ENCODE measurements around the gene FGD5.

FGD5 gene

DNA sequence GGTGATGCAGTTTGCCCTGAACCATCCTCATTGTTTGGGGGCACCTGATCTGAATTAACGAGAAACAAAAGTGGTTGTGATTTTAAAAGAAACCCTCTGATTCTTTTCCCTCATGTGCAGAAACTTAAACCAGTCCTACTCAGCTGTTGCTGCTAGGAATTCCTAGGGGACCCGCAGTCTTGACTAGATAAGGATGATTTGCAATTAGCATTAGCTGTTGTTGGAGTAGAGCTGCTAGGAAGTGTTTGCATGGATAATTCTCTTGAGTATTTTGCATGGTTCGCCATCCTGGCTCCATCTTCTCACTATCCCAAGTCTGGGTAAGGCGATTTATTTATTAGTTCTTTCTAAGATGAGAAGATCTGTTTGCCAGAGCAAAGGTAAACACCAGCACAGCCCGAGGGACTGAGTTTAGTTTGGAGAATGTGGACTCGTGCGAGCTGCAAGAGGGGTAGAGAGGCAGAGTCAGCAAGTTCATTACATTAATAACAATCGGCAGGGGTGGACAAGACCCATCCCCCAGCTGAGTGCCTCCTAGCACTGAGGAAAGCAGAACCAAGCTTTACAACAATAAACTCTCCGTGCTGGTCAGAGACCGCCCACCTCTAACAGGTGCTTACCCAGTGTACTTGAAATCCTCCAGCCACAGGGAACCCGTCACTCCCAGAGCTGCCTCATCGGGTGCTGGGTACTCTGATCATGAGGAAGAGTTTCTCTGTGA lies 4.1 kb downstream of the FGD5 start:
- no peak for DNase-seq
- intact Hi-C loops (cut with DNase I) = no loop called here

DNA sequence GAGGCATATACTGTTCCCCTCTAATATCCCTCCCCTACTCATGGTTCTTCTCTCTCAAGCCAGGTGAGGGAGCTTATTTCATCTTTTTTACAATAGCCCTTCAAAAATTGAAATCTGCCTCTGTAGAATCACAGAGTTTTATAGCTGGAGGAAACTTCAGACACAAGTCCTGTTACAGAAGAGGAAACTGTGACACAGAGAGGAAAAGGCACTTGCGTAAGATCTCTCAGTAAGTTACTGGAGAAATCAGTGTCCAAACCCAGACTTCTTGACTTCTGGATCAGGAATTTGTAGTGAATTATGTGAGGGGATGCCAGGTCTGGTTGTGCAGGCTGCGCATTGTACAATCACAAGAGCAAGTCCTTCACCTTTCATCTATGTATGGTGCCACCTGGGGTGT lies 4.6 kb downstream of the FGD5 start:
- no peak for DNase-seq
- intact Hi-C loops (cut with DNase I) = no loop called here

DNA sequence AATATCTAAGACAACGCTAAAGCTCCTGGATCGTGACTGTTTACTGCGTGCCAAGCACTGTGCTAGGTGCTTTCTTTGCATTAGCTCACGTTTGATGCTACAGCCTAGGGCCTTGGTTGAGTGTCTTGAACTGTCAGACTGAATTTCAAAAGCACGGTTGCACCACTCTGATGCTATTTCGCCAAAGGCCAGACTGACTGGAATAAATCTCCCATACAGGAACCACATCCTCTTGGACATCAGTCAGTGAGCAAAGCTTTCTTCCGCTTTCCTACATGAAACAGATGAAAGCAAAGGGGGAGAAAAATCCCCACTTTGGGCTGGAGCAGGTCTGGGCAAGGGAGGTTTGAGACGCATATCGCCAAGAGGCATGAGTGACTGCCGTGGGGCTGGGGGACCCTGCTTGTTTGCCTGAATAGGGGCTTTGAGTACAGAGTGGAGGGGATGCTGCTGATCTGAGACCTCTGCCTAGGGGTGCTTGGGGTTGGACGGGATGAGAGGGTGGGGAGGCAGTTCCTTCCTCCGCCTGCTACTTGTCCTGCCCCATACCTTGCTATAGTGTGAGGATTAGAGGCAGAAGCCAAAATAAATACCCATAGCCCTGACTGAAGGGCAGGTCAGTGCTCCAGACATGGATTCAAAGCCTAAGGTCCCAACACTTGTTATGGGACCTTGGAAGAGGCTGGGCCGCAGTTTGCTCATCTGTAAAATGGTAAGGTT lies 5.3 kb downstream of the FGD5 start:
- no peak for DNase-seq
- intact Hi-C loops (cut with DNase I) = no loop called here

DNA sequence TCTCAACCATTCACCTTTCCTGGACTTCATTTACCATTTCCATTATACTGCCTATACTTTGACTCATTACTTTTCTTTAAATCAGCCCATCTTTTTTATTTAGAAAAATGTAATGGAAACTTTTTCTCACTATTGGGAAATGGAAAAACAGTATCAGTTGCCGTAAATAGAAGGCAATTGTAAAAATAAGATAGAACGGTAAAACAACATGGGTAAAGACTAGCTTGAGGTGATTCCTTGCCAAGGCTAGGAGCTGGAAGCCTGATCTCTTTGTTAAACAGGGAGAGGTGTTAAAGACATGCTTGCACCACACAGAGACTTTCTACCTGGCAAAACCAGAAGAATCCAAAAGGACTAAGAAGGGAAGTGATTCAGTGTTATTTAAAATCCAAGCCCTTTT lies 5.9 kb downstream of the FGD5 start:
- no peak for DNase-seq
- intact Hi-C loops (cut with DNase I) = no loop called here

DNA sequence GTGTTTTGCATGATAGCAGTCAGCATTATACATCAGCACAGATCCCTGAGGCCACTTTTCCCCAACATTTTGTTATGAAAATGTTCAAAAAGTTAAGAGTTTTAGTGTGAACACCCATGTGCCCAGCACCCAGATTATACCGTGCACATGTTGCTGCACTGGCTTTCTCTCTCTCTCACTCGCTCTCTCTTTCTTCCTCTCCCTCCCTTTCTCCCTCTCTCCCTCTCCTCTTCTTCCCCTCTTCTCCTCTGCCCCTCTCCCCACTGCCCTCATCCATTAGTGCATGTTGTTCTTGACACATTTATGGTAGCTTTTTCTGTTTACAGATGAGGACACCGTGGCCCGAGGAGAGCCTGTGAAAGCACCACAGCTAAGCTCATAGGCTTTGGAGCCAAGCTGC lies 7.3 kb downstream of the FGD5 start:
- DNase-seq = no peak
- intact Hi-C loops (cut with DNase I) = no loop called here

DNA sequence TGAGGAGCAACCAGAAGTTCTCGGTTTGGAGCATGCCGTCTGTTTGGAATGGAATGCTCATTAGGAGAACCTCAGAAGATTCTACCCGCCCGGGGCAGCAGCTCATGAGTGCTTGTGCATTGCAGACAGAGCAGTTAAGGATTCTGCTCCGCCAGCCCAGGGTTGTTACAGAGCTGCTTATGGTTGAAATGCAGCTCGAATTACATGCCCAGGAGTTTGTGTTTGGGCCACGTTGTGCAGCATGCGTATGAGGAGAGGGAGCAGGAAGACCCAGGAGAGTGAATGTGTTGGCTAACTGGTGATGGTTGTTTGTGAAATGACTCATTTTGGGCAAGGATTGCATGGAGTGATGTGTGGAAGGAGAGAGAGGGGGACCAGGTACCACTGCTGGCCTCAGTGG lies 9.0 kb downstream of the FGD5 start:
- intact Hi-C loops (cut with DNase I) = no loop called here
- no peak for DNase-seq

DNA sequence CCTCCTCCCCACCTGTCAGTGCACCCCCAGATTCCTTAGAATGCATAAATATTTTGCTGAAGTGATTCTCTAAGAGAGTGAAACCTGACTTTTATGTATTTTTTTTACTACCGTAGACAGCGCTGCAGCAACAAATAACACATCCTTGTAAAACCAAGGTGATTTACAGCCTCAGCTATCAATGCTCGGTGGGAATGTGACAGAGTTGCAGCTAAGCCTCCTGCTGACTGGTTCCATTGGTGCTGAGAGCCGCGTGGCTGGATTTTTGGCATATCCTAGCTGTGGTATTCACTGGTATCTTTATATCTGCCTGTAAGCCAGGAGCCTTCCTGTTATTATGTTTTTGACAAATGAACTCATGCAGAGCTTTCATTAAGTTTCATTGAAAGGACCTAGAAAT lies 11.0 kb downstream of the FGD5 start:
- no peak for DNase-seq

DNA sequence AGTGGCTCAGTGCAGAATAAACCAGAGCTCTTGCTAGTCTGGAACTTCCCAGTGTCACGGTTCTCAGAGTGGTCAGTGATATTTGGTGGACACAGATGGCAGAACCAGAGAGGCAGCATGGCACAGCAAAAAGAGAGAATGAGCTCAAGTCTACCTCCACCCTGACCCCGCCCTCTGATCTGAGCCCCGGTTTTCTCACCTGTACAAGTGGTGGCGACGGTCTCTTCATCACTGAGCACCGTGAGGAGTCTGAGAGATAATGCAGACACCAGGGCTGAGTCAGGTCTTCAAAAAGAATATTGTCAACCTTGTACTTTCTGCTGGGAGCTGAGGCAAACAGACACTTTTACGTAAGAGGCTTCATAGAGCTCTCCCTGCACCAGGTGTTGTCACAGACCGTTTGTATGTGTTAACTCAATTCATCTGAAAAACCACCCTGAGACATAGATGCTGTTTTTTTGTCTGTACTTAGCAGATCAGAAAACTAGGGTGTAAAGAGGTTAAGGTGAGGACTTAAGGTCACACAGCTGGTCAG lies 13.2 kb downstream of the FGD5 start:
- intact Hi-C loops (cut with DNase I) = no loop called here
- DNase-seq = no peak

More for the DNA sequence above, 11.0 kb downstream of the FGD5 start:
- intact Hi-C loops (cut with DNase I) = no loop called here

DNA sequence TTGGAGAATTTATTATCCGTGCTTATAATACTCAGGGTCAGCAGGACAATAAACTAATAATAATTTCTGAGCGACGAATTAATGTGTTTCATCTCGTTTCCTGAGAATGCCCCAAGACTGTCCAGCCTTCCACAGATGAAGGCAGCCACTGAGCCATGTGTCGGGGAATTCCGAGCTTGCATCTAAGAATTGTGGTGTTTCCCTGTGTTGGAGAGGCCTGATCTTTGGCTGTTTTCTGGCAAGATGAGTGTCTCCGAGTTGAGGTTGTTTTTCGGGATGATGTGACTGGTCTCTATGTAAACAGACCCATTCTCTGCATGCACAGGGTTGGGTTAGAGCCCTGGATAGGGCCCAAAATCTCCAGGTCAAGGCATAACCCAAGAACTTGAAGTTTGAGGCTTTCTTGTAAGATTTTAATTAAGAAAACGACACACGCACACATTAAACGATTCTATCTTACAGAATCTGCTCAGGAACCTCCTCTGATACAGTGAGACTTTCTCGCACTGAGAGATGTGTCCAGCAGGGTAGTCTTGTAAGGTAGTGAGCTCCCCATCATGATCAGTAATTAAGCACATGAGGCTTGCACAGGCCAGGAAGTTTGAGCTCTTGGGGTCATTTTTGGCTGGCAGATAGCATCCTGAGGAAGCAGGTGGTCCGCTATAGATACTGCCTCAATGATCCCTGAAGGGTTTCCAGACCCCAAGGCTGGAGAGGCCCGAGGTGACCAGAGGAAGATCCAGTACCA lies 14.4 kb downstream of the FGD5 start:
- no peak for DNase-seq
- intact Hi-C loops (cut with DNase I) = no loop called here

DNA sequence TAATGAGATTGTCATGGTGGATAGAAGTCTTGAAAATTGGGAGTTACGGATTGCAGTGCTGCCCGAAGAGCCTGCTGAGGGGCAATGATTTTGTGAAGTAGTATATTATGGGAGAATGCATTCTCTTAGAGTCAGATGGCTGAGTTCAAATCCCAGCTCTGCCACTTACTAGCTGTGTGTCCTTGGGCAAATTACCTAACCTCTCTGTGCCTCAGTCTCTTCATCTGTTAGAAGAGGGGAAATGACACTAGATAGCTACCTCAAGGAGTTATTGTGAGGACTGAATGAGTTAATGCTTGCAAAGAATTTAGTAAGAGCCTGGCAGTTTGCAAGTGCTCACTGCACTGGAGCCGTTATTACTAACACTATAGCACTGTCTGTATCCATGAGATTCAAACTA lies 15.4 kb downstream of the FGD5 start:
- intact Hi-C loops (cut with DNase I) = no loop called here
- DNase-seq = no peak

DNA sequence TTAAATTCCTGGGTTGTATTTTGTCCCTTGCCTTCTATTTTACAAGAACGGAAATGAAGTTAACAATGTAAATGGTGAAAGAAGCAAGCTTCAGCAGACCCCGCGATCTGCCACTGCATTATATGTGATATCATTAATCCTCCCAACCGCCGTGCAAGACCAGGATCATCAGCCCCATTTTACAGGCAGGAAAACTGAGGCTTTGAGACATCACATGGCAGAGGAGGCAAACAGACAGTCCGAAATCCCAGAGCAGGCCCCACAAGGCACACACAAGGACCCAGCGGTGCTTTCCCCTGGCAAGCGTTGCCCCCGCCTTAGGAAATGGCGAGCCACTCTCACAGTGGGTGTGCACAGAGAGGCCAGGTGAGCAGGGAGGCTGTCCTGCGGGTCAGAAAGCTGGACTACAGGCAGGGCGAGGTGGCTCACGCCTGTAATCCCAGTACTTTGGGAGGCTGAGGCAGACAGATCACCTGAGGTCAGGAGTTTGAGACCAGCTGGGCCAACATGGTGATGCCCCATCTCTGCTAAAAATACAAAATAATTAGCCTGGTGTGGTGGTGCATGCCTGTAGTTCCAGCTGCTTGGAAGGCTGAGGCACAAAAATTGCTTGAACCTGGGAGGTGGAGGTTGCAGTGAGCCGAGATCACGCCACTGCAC lies 16.2 kb downstream of the FGD5 start:
- intact Hi-C loops (cut with DNase I) = no loop called here
- DNase-seq = no peak

DNA sequence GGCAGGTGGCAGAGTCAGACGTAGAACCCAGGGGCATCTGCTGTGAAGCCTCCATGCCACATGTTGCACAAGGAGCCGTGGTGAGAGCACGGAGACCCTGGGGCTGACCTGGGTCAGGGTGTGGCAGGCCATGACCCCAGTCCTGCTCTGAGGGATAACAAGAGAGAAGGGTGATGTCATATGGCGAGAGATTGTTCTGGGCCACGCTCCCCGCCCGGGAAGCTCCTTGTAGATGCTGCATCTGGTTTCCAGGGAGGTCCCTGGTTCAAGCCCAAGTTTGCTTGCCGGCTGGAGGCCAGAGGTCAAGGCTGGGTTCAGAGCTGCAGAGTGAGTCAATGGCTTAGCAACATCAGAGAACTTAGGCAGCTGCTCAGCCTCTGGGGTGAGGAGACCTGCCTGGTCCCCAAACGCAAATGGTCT lies 17.3 kb downstream of the FGD5 start:
- intact Hi-C loops (cut with DNase I) = no loop called here
- no peak for DNase-seq

DNA sequence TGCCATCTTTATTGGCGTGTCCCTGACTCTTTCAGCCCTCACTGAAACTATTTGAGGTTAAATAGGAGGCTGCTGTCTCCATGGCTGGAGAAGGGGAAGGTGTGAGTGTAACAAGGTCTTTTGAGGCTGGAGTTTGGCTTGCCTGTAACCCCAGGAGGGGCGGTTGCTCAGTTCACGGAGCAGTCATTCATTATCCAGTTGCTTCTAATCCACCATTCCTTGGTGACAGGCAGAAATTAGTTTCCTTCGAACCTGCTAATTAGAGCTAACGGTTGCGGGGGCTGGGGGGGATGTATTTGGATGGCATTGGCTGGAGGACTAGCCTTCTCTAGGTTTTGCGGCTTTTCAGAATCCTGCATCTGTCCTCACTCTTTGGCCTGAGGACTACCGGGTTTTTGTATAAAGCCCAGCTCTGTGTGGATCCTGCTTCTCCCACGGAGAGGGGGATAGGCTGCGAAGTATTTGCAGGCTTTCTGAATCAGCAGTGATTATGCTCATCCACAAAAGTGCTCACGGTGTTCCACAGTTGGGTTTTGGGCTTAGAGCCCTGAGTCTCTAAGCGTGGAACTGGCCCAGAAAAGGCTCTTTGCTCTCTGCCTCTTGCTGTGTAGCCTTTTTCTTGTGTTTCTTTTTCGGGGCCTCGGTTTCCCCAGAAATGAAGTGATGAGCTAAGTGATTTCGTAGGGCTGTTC lies 18.6 kb downstream of the FGD5 start:
- no peak for DNase-seq
- intact Hi-C loops (cut with DNase I) = no loop called here

DNA sequence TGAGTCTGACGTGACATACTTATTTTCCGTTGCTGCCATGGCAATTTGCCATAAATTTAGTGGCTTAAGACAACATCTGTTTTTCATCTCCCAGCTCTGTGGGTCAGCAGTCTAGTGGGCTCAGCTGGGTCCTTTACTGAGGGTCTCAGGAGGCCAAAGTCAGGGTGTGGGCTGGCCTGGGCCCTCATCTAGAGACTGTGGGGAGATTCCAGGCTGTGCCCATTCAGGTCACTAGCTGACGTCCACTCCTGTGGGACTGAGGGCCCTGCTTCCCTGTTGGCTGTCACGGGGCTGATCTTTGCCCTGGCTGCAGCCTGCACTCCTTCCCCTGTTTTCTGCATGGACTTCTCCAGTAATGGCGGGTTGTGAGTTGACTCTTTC lies 19.1 kb downstream of the FGD5 start:
- DNase-seq = no peak
- intact Hi-C loops (cut with DNase I) = no loop called here

DNA sequence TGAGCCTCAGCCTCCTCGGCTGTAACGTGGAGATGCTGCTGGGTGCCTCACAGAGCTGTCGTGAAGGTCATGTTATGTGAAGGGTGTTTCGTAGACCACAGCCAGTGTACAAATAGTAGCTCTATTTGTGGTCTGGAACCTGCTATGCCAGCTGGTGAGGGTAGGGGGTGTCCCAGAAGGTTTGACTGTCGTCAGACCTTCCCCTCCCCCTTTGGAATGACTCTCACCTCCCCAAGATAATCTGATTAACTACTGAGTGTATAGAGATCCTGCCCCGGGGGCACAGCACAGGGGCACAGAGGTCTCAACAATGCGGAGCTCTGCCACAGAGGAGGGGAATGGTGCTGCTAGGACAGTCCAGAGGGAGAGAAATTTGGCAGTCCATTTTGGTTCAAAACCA lies 20.5 kb downstream of the FGD5 start:
- intact Hi-C loops (cut with DNase I) = no loop called here

DNA sequence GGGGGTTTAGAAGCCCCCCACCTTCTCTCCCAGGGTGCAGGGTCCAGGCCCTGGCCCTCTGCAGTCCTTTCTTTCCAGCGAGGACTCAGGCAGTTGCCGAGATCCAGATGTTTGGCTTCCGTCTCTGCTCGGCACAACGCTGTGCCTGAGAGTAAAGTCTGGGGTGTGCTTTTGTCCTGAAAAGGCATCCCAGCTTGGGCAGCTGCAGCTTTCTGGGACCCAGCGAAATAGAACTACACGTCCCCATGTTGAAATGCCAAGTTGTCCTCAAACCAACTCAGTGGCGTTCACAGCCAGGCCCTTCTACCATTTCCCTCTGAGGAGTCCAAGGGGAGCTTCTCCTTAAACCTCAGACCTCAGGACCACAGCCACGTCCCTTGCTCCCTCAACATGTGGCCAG lies 23.1 kb downstream of the FGD5 start:
- intact Hi-C loops (cut with DNase I) = no loop called here
- no peak for DNase-seq

More for the DNA sequence above, 20.5 kb downstream of the FGD5 start:
- DNase-seq = no peak

DNA sequence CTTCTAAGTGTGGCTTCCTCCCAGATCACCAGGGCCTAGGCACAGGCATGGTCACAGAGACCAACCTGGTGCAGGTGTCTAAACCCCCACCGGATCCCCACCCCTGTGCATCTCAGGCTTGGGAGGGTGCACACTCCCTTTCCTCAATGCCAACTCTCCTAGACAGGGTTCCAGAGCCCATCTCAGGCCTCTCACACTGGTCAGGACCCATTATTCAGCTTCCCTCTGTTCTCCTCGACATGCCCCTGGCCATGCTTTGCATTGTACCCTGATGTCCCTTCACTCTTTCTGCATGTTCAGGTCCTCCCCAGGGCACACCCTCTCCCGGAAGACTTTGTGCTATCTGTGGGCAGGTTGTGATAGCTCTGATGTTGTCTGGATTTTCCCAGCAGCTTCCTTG lies 23.5 kb downstream of the FGD5 start:
- intact Hi-C loops (cut with DNase I) = no loop called here
- no peak for DNase-seq

DNA sequence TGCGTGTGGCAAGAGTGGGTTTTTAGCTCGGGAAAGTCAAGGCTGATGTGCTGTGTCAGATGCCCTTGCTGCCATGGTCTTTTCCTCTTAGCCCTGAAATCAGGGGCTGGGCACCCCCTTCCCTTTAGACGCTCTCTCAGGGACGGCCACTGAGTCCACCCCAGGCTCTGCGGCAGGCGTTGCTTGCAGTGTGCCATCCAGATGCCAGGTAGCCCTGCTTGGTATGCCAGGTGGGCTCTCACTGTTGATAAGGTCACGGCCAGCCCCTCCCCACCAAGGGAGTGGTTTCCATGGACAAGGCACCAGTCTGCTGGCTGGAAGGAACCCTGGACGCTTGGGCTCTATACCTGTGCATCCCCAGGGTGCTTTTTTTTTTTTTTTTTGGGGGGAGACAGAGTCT lies 24.6 kb downstream of the FGD5 start:
- intact Hi-C loops (cut with DNase I) = no loop called here
- no peak for DNase-seq
